Measurements from ENCODE around the gene JMJD4. TPM values are rescaled to one million over a fixed set of nuclear protein-coding genes. Genes with fewer than 3 reads are reported as not detected.
"Not testable (repeated sequence)": the region's sequence is repeated elsewhere in the genome, so short reads cannot be mapped to it uniquely, and the experiment has no call there.

The JMJD4 gene
- total RNA-seq, 1 donor from 2014 or later = 8.0 TPM

DNA sequence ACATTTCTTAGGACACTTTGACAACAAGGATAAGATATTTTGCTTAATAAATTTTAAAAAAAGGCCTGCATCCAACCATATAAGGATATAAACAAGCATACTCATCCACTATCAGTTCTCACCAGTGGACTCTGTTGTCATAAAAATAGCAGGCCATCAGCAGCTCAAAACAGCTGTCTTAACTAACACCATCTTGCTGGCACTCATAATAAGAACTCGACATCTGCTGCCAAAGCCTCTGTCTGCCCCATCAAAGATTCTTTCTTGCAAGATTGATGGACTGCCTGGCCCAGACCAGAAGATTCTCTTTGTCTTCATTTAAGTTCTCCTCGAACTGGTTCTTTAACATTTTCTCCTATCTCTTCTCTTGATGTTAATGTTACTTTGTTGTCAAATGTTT is 10.1 kb downstream of the JMJD4 start:
- intact Hi-C loops (cut with micrococcal nuclease) = no loop called here
- no peak for DNase-seq
- no peak for ATAC-seq

DNA sequence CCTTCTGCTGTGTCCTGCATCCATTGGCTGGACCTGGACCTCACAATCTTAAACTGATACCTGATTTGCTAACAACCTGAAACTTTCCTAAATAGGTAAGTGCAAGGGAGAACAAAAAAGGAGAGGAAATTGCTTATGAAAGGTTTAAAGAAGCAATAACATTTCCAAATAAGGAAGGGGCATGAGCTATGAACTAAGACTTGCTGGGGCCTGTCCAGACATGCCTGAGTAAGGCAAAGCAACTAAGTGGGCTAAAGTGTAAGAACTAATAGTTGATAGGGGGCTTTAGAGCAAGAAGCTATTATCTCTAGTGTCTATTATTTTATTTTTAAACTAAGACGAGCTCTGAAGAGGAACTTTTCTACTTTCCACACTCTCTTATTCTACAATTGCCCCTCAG is 11.6 kb downstream of the JMJD4 start:
- ATAC-seq (no peak), DNase-seq (no peak)
- intact Hi-C loops (cut with micrococcal nuclease) = no loop called here

DNA sequence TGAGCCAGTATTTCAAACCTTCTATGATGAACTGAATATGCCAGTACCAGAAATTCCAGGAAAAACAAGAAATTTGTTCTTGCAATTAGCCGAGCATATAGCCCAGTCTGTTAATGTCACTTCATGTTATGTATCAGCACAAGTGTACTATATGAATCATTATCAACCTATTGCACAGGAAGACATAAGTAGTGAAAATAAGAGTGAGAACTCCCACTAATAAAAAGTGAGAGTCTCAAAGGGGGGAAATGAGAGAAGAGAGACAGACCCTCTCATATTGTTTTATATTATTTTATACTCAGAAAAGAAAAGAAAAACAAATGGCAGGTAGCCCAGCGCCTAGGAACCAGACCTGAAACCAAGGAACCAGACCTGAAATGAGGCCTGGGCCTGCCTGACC is 16.2 kb downstream of the JMJD4 start:
- intact Hi-C loops (cut with micrococcal nuclease) = no loop called here
- DNase-seq = no peak
- ATAC-seq = no peak

DNA sequence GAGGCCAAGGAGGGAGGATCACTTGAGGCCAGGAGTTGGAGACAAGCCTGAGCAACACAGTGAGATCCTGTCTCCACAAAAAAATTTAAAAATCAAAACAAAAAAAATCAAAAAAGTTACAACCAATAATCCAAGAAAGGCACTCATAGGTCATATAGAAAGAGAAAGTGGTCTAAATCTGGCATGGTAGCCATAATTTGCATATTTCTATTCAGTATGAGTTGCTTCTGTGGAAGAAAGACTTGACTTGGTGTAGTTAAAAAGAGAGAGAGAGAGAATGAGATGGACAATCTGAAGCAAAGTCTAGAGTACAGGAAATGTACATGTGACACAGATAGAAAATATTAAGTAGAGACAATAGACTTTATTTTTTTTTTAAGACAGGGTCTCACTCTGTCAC is 22.5 kb downstream of the JMJD4 start:
- intact Hi-C loops (cut with micrococcal nuclease) = no loop called here
- no peak for ATAC-seq
- no peak for DNase-seq

DNA sequence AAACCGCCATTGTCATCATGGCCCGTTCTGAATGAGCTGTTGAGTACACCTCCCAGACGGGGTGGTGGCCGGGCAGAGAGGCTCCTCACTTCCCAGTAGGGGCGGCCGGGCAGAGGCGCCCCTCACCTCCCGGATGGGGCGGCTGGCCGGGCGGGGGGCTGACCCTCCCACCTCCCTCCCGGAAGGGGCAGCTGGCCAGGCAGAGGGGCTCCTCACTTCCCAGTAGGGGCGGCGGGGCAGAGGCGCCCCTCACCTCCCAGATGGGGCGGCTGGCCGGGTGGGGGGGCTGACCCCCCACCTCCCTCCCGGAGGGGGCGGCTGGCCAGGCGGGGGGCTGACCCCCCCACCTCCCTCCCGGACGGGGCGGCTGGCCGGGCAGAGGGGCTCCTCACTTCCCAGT is 24.6 kb downstream of the JMJD4 start:
- ATAC-seq; intact Hi-C loops (cut with micrococcal nuclease); DNase-seq: not testable (repeated sequence)

DNA sequence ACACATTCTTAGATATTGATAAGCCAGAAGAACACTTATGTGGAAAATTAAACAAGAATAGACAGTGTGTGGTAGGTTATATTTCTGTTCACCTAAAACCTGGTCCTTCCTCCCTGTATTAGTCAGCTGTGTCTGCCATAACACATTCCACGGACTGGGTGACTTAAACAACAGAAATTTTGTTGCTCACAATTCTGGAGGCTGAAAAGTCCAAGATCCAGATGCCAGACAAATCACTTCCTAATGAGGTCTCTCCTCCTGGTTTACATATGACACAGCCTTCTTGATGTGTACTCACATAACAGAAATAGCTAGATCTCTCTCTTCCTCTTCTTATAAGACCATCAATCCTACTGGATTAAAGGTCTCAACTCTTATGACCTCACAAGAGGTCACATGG is 25.7 kb downstream of the JMJD4 start:
- intact Hi-C loops (cut with micrococcal nuclease) = no loop called here
- DNase-seq (no peak), ATAC-seq (no peak)

DNA sequence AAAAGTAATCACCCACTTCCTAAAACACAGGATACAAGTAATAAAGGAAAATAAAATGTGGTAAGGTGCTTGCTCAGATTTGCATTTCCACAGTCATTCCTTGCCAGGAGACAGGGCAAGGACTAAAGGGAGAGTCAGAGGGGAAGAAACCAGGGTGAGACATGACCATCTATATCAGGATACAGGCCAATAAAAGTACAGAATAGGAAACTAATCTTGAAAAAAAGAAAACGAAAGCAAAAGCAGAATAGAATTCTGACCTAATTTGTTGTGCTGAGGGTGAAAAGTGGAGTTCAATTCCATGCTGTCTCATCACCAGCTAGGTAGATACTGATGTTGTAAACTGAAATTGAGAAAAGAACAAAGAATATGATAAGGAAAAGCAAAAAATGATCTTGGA is 27.3 kb downstream of the JMJD4 start:
- no peak for DNase-seq
- intact Hi-C loops (cut with micrococcal nuclease) = no loop called here
- ATAC-seq = no peak

DNA sequence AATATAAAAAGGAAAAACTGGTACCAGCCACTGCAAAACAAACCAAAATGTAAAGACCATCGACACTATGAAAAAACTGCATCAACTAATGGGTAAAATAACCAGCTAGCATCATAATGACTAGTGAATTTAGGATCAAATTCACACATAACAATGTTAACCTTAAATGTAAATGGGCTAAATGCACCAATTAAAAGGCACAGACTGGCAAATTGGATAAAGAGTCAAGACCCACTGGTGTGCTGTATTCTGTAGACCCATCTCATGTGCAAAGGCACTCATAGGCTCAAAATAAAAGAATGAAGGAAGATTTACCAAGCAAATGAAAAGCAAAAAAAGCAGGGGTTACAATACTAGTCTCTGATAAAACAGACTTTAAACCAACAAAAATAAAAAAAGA is 33.5 kb downstream of the JMJD4 start:
- DNase-seq; ATAC-seq; intact Hi-C loops (cut with micrococcal nuclease): not testable (repeated sequence)

DNA sequence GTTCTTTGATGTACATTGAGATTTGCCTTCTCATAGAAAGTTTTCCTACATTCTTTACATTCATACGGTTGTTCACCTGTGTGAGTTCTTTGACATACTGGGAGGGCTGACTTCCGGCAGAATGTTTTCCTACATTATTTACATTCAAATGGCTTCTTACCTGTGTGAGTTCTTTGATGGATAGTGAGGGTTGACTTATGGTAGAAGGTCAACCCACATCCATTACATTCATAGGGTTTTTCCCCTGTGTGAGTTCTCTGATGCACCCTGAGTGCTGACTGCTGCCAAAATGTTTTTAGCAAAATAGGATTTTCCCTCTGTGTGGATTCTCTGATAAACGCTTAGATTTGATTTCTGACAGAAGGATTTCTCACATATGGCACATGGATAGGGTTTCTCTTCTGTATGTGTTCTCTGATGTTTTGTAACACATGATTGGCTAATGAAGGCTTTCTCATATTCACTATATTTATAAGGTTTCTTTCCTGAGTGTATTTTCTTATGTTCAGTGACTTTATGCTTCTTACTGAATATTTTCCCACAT is 37.7 kb downstream of the JMJD4 start:
- no peak for DNase-seq
- no peak for ATAC-seq
- intact Hi-C loops (cut with micrococcal nuclease) = no loop called here

DNA sequence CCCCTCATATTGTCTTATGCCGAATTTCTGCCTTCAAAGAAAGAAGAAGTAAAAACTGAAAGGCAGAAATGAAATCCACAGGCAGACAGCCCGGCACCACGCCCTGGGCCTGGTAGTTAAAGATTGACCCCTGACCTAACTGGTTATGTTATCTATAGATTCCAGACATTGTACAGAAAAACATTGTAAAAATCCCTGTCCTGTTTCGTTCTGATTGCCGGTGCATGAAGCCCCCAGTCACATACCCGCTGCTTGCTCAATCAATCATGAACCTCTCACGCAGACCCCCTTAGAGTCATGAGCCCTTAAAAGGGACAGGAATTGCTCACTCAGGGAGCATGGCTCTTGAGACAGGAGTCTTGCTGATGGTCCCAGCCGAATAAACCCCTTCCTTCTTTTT is 49.3 kb downstream of the JMJD4 start:
- intact Hi-C loops (cut with micrococcal nuclease) = no loop called here
- ATAC-seq = no peak
- no peak for DNase-seq

Other genes with a start within 250 kb of the JMJD4 start
- 1.4 TPM for gene ZNF678, start 171.7 kb downstream of the JMJD4 start, total RNA-seq
- 36.4 TPM for gene SNAP47, start 133 bp upstream of the JMJD4 start, total RNA-seq
- not detected for gene PRSS38, start 80.4 kb upstream of the JMJD4 start, total RNA-seq
- gene WNT9A, start 212.6 kb upstream of the JMJD4 start, total RNA-seq = 2.5 TPM

Data from left ventricle myocardium superior (tissue), 1 donor.